ENCODE results near the gene PTGER2. TPM values are rescaled to one million over a fixed set of nuclear protein-coding genes. Genes with fewer than 3 reads are reported as not detected.

PTGER2 gene
- total RNA-seq, 1 experiment from 2014 or later, result not detected

- H3K36me3 ChIP-seq (ENCODE audit: insufficient read depth, low read length), result no peaks in the 10 kb centered on the region
- no peak for DNase-seq
- no peak overlapping the region for H3K4me3 ChIP-seq (ENCODE audit: low read length)
- H3K9me3 ChIP-seq (ENCODE audit: low read length), result peaks cover 6% of the 10 kb centered on the region
- H3K9me2 ChIP-seq (replicated peaks; ENCODE audit: insufficient read depth, low read length), result no peaks in the 10 kb centered on the region
- no peaks in the 10 kb centered on the region for H4K20me1 ChIP-seq (ENCODE audit: insufficient read depth, low read depth, low read length)
- no peak overlapping the region for H3K27ac ChIP-seq (ENCODE audit: low read length)
- no peak overlapping the region for H3K9ac ChIP-seq (ENCODE audit: low read length)
- peaks cover 7% of the 10 kb centered on the region for H3K4me1 ChIP-seq (ENCODE audit: low read length)
- no peak overlapping the region for H3K4me2 ChIP-seq (ENCODE audit: low read depth, low read length, poor library complexity, severe bottlenecking)
- no peaks in the 10 kb centered on the region for H3K79me2 ChIP-seq (ENCODE audit: low read length)
- 0 out of 2 replicates have a peak, but pooled peaks cover 2% of the 10 kb centered on the region for H3K27me3 ChIP-seq (ENCODE audit: low read length)
- H2AFZ ChIP-seq (ENCODE audit: low read length), result no peak overlapping the region
These were observed 11.5 kb downstream of the PTGER2 start for GRCh38 chr14:52325630-52326029.

- Histone ChIP-seq H3K9me3 (ENCODE audit: low read length) (no peaks in the 10 kb centered on the region), H3K9me2 (replicated peaks; ENCODE audit: insufficient read depth, low read length) (no peaks in the 10 kb centered on the region), H3K4me1 (ENCODE audit: low read length) (peaks cover 7% of the 10 kb centered on the region), H4K20me1 (ENCODE audit: insufficient read depth, low read depth, low read length) (no peaks in the 10 kb centered on the region), H3K27me3 (ENCODE audit: low read length) (no peaks in the 10 kb centered on the region), H3K4me2 (ENCODE audit: low read depth, low read length, poor library complexity, severe bottlenecking) (no peak overlapping the region), H3K9ac (ENCODE audit: low read length) (no peak overlapping the region), H2AFZ (ENCODE audit: low read length) (no peak overlapping the region), H3K36me3 (ENCODE audit: insufficient read depth, low read length) (no peaks in the 10 kb centered on the region), H3K79me2 (ENCODE audit: low read length) (no peaks in the 10 kb centered on the region), H3K4me3 (ENCODE audit: low read length) (no peak overlapping the region), H3K27ac (ENCODE audit: low read length) (no peak overlapping the region)
- no peak for DNase-seq
These were observed 13.5 kb downstream of the PTGER2 start for GRCh38 chr14:52327374-52328226.

GRCh38 chr14:52328276-52328675 lies 14.2 kb downstream of the PTGER2 start:
- H3K4me3 ChIP-seq (ENCODE audit: low read length), result no peak overlapping the region
- peaks cover 7% of the 10 kb centered on the region for H3K4me1 ChIP-seq (ENCODE audit: low read length)
- no peak overlapping the region for H3K9ac ChIP-seq (ENCODE audit: low read length)
- H3K27me3 ChIP-seq (ENCODE audit: low read length), result no peaks in the 10 kb centered on the region
- no peaks in the 10 kb centered on the region for H3K79me2 ChIP-seq (ENCODE audit: low read length)
- no peak for DNase-seq
- no peaks in the 10 kb centered on the region for H3K36me3 ChIP-seq (ENCODE audit: insufficient read depth, low read length)
- no peaks in the 10 kb centered on the region for H3K9me2 ChIP-seq (replicated peaks; ENCODE audit: insufficient read depth, low read length)
- no peak overlapping the region for H2AFZ ChIP-seq (ENCODE audit: low read length)
- H3K27ac ChIP-seq (ENCODE audit: low read length), result no peak overlapping the region
- H3K9me3 ChIP-seq (ENCODE audit: low read length), result no peaks in the 10 kb centered on the region
- no peak overlapping the region for H3K4me2 ChIP-seq (ENCODE audit: low read depth, low read length, poor library complexity, severe bottlenecking)
- no peaks in the 10 kb centered on the region for H4K20me1 ChIP-seq (ENCODE audit: insufficient read depth, low read depth, low read length)

- Histone ChIP-seq H3K27ac (ENCODE audit: low read length) (no peak overlapping the region), H3K4me2 (ENCODE audit: low read depth, low read length, poor library complexity, severe bottlenecking) (no peak overlapping the region)
- DNase-seq, result no peak
These were observed 15.7 kb downstream of the PTGER2 start for GRCh38 chr14:52329678-52330369.

GRCh38 chr14:52332269-52332668 lies 18.2 kb downstream of the PTGER2 start:
- Histone ChIP-seq H3K9ac (ENCODE audit: low read length) (no peak overlapping the region), H3K4me1 (ENCODE audit: low read length) (no peaks in the 10 kb centered on the region), H3K4me2 (ENCODE audit: low read depth, low read length, poor library complexity, severe bottlenecking) (no peak overlapping the region), H3K27ac (ENCODE audit: low read length) (no peak overlapping the region), H3K27me3 (ENCODE audit: low read length) (no peaks in the 10 kb centered on the region), H3K4me3 (ENCODE audit: low read length) (no peak overlapping the region), H3K36me3 (ENCODE audit: insufficient read depth, low read length) (no peaks in the 10 kb centered on the region), H2AFZ (ENCODE audit: low read length) (no peak overlapping the region), H3K9me2 (replicated peaks; ENCODE audit: insufficient read depth, low read length) (no peaks in the 10 kb centered on the region), H3K9me3 (ENCODE audit: low read length) (no peaks in the 10 kb centered on the region), H3K79me2 (ENCODE audit: low read length) (no peaks in the 10 kb centered on the region), H4K20me1 (ENCODE audit: insufficient read depth, low read depth, low read length) (no peaks in the 10 kb centered on the region)
- DNase-seq, result no peak

More at GRCh38 chr14:52329678-52330369, 15.7 kb downstream of the PTGER2 start:
- H3K4me1 ChIP-seq (ENCODE audit: low read length), result peaks cover 7% of the 10 kb centered on the region
- H3K9me2 ChIP-seq (replicated peaks; ENCODE audit: insufficient read depth, low read length), result no peaks in the 10 kb centered on the region
- no peak overlapping the region for H2AFZ ChIP-seq (ENCODE audit: low read length)
- no peaks in the 10 kb centered on the region for H4K20me1 ChIP-seq (ENCODE audit: insufficient read depth, low read depth, low read length)
- H3K79me2 ChIP-seq (ENCODE audit: low read length), result no peaks in the 10 kb centered on the region
- H3K9ac ChIP-seq (ENCODE audit: low read length), result no peak overlapping the region
- no peaks in the 10 kb centered on the region for H3K36me3 ChIP-seq (ENCODE audit: insufficient read depth, low read length)
- H3K27me3 ChIP-seq (ENCODE audit: low read length), result no peaks in the 10 kb centered on the region
- no peak overlapping the region for H3K4me3 ChIP-seq (ENCODE audit: low read length)
- no peaks in the 10 kb centered on the region for H3K9me3 ChIP-seq (ENCODE audit: low read length)

- H3K9me3 ChIP-seq (ENCODE audit: low read length), result no peaks in the 10 kb centered on the region
- no peaks in the 10 kb centered on the region for H3K36me3 ChIP-seq (ENCODE audit: insufficient read depth, low read length)
These were observed 19.0 kb downstream of the PTGER2 start for GRCh38 chr14:52333108-52333507.

GRCh38 chr14:52333823-52334657 lies 19.9 kb downstream of the PTGER2 start:
- Histone ChIP-seq H3K4me1 (ENCODE audit: low read length) (no peaks in the 10 kb centered on the region), H3K27ac (ENCODE audit: low read length) (no peak overlapping the region), H3K9me3 (ENCODE audit: low read length) (no peaks in the 10 kb centered on the region), H3K79me2 (ENCODE audit: low read length) (no peaks in the 10 kb centered on the region), H4K20me1 (ENCODE audit: insufficient read depth, low read depth, low read length) (no peaks in the 10 kb centered on the region), H3K4me3 (ENCODE audit: low read length) (no peak overlapping the region), H3K27me3 (ENCODE audit: low read length) (no peaks in the 10 kb centered on the region), H3K9me2 (replicated peaks; ENCODE audit: insufficient read depth, low read length) (no peaks in the 10 kb centered on the region), H2AFZ (ENCODE audit: low read length) (no peak overlapping the region), H3K9ac (ENCODE audit: low read length) (no peak overlapping the region), H3K4me2 (ENCODE audit: low read depth, low read length, poor library complexity, severe bottlenecking) (no peak overlapping the region), H3K36me3 (ENCODE audit: insufficient read depth, low read length) (no peaks in the 10 kb centered on the region)
- no peak for DNase-seq

More at GRCh38 chr14:52333108-52333507, 19.0 kb downstream of the PTGER2 start:
- no peak overlapping the region for H2AFZ ChIP-seq (ENCODE audit: low read length)
- H3K9me2 ChIP-seq (replicated peaks; ENCODE audit: insufficient read depth, low read length), result no peaks in the 10 kb centered on the region
- no peak overlapping the region for H3K27ac ChIP-seq (ENCODE audit: low read length)
- no peak for DNase-seq
- H3K27me3 ChIP-seq (ENCODE audit: low read length), result no peaks in the 10 kb centered on the region
- H3K4me1 ChIP-seq (ENCODE audit: low read length), result no peaks in the 10 kb centered on the region
- no peaks in the 10 kb centered on the region for H4K20me1 ChIP-seq (ENCODE audit: insufficient read depth, low read depth, low read length)
- H3K4me3 ChIP-seq (ENCODE audit: low read length), result no peak overlapping the region
- no peak overlapping the region for H3K9ac ChIP-seq (ENCODE audit: low read length)
- H3K4me2 ChIP-seq (ENCODE audit: low read depth, low read length, poor library complexity, severe bottlenecking), result no peak overlapping the region
- no peaks in the 10 kb centered on the region for H3K79me2 ChIP-seq (ENCODE audit: low read length)

- Histone ChIP-seq H2AFZ (ENCODE audit: low read length) (no peak overlapping the region), H3K27ac (ENCODE audit: low read length) (no peak overlapping the region), H3K9me3 (ENCODE audit: low read length) (no peaks in the 10 kb centered on the region), H3K9ac (ENCODE audit: low read length) (no peak overlapping the region), H3K27me3 (ENCODE audit: low read length) (no peaks in the 10 kb centered on the region), H3K4me1 (ENCODE audit: low read length) (no peaks in the 10 kb centered on the region), H3K36me3 (ENCODE audit: insufficient read depth, low read length) (no peaks in the 10 kb centered on the region), H3K79me2 (ENCODE audit: low read length) (no peaks in the 10 kb centered on the region), H4K20me1 (ENCODE audit: insufficient read depth, low read depth, low read length) (no peaks in the 10 kb centered on the region), H3K4me2 (ENCODE audit: low read depth, low read length, poor library complexity, severe bottlenecking) (no peak overlapping the region), H3K4me3 (ENCODE audit: low read length) (no peak overlapping the region), H3K9me2 (replicated peaks; ENCODE audit: insufficient read depth, low read length) (no peaks in the 10 kb centered on the region)
- DNase-seq, result no peak
These were observed 22.1 kb downstream of the PTGER2 start for GRCh38 chr14:52336241-52336640.

All from Karpas-422 (cell line).